GM23338 (cell line): ENCODE results near the gene EGFL8. TPM values are rescaled to one million over a fixed set of nuclear protein-coding genes. Genes with fewer than 3 reads are reported as not detected.

Experiments used
- ATAC-seq: fragments of 200-7000 bp; cut with Tn5 transposase; 3 replicates; pipeline ENCODE4 v1.9.1; 2020
- DNase-seq: peaks from one replicate; pipeline ENCODE4 v3.0.0-alpha.2; 2015; ENCODE audit warnings: low spot score
- H2AFZ ChIP-seq: fragments of 200-600 bp; sonication (generic); 2 replicates; pipeline ENCODE4 v1.8.0; 2016; ENCODE audit warnings: antibody characterized with exemption, mild to moderate bottlenecking, moderate library complexity
- H3F3A ChIP-seq: fragments of 200-600 bp; sonication (generic); replicated peaks from 2 replicates; pipeline ENCODE4 v1.8.0; 2017; ENCODE audit warnings: antibody characterized with exemption, mixed run types, low read depth
- H3K27ac ChIP-seq: fragments of 200-600 bp; sonication (generic); 2 replicates; pipeline ENCODE4 v1.6.1; 2016; ENCODE audit warnings: low read depth
- H3K27me3 ChIP-seq: fragments of 200-600 bp; sonication (generic); 2 replicates; pipeline ENCODE4 v1.8.0; 2016; ENCODE audit warnings: mild to moderate bottlenecking, mixed run types, moderate library complexity; ENCODE audit not compliant: insufficient read depth
- H3K36me3 ChIP-seq: fragments of 200-600 bp; sonication (generic); 2 replicates; pipeline ENCODE4 v1.8.0; 2016; ENCODE audit warnings: mild to moderate bottlenecking; ENCODE audit not compliant: insufficient read depth
- H3K4me1 ChIP-seq: fragments of 200-600 bp; sonication (generic); 2 replicates; pipeline ENCODE4 v1.8.0; 2016; ENCODE audit warnings: mild to moderate bottlenecking, moderate library complexity; ENCODE audit not compliant: insufficient read depth
- H3K4me2 ChIP-seq: fragments of 200-600 bp; sonication (generic); 2 replicates; pipeline ENCODE4 v1.7.1; 2017; ENCODE audit warnings: mixed run types
- H3K4me3 ChIP-seq: fragments of 200-600 bp; sonication (generic); 2 replicates; pipeline ENCODE4 v1.6.1; 2016; ENCODE audit warnings: mixed run types
- H3K79me2 ChIP-seq: fragments of 200-600 bp; sonication (generic); replicated peaks from 2 replicates; pipeline ENCODE4 v1.8.0; 2017; ENCODE audit warnings: mild to moderate bottlenecking; ENCODE audit not compliant: insufficient read depth
- H3K9me2 ChIP-seq: fragments of 200-600 bp; sonication (generic); 2 replicates; pipeline ENCODE4 v1.8.0; 2017; ENCODE audit not compliant: insufficient read depth
- H4K20me1 ChIP-seq: fragments of 200-600 bp; sonication (generic); replicated peaks from 2 replicates; pipeline ENCODE4 v1.8.0; 2017; ENCODE audit warnings: mild to moderate bottlenecking; ENCODE audit not compliant: insufficient read depth
- H3K27ac Mint-ChIP-seq: 2 replicates; pipeline ENCODE4 v1.8.0; 2020; ENCODE audit warnings: inconsistent platforms, mild to moderate bottlenecking, moderate library complexity, mixed read lengths
- H3K27me3 Mint-ChIP-seq: 3 replicates; pipeline ENCODE4 v1.8.0; 2022; ENCODE audit warnings: low read depth, mild to moderate bottlenecking, moderate library complexity, mixed read lengths, inconsistent platforms; ENCODE audit not compliant: insufficient read depth, poor library complexity
- H3K36me3 Mint-ChIP-seq: 3 replicates; pipeline ENCODE4 v1.8.0; 2021; ENCODE audit warnings: low read depth, mild to moderate bottlenecking, inconsistent platforms, moderate library complexity, mixed read lengths
- H3K4me1 Mint-ChIP-seq: 3 replicates; pipeline ENCODE4 v1.8.0; 2020; ENCODE audit warnings: mild to moderate bottlenecking, inconsistent platforms, mixed read lengths
- H3K4me3 Mint-ChIP-seq: 3 replicates; pipeline ENCODE4 v1.8.0; 2021; ENCODE audit warnings: moderate library complexity, mild to moderate bottlenecking, inconsistent platforms, mixed read lengths
- H3K9me3 Mint-ChIP-seq: 3 replicates; pipeline ENCODE4 v1.8.0; 2020; ENCODE audit warnings: moderate library complexity, mild to moderate bottlenecking, inconsistent platforms, mixed read lengths
- CREB1 ChIP-seq: fragments of 250-450 bp; sonication (Bioruptor Pico); IDR thresholded peaks from 2 replicates; pipeline ENCODE4 v1.5.0; 2020; ENCODE audit warnings: low read depth, mild to moderate bottlenecking, moderate library complexity
- CTCF ChIP-seq, 2 experiments: fragments of 200-600 bp in 1 of 2; sonication (generic) in 1 of 2; conservative IDR thresholded peaks; 2 replicates each; pipeline versions ENCODE4 v1.5.1 to v1.6.1; 2016 to 2017; ENCODE audit warnings: antibody characterized with exemption in 2 of 2, low read depth in 2 of 2, mild to moderate bottlenecking in 2 of 2, moderate library complexity in 1 of 2
- ETS1 ChIP-seq: IDR thresholded peaks from 2 replicates; pipeline ENCODE4 v1.6.1; 2016; ENCODE audit warnings: antibody characterized with exemption
- EZH2phosphoT487 ChIP-seq: fragments of 200-600 bp; sonication (generic); IDR thresholded peaks from one replicate; pipeline ENCODE4 v1.8.1; 2018; ENCODE audit warnings: antibody characterized with exemption; ENCODE audit not compliant: unreplicated experiment
- JUNB ChIP-seq: IDR thresholded peaks from one replicate; pipeline ENCODE4 v1.6.1; 2016; ENCODE audit warnings: antibody characterized with exemption; ENCODE audit not compliant: unreplicated experiment
- REST ChIP-seq: IDR thresholded peaks from one replicate; pipeline ENCODE4 v1.6.1; 2018; ENCODE audit warnings: antibody characterized with exemption; ENCODE audit not compliant: unreplicated experiment
- ZNF114 ChIP-seq: fragments of 250-450 bp; sonication (Bioruptor Pico); IDR thresholded peaks from 2 replicates; pipeline ENCODE4 v1.5.0; 2020; ENCODE audit warnings: mild to moderate bottlenecking, moderate library complexity
- polyA plus RNA-seq: library from polyadenylated mRNA; unstranded; fragments of >200 nt; fragmentation: Nextera tagmentation; extraction: Ambion mirVana; gene quantifications from 2 replicates; pipeline ENCODE4 v1.2.1, GENCODE V29; 2016
- total RNA-seq: library from RNA; depleted of rRNA; stranded (reverse); fragments of >200 nt; shearing (Covaris generic); gene quantifications from 2 replicates; pipeline ENCODE4 v1.2.3, GENCODE V29; 2014

The EGFL8 gene
- total and polyA plus RNA-seq, 2 experiments from 2014 or later: 6.1 to 7.4 TPM

- Mint-ChIP-seq H3K9me3 (peaks cover 3% of the 10 kb centered on the region; the same call in 2 of the 3 replicates), H3K27me3 (peaks cover 2% of the 10 kb centered on the region), H3K4me1 (no peaks in the 10 kb centered on the region; the same call in 2 of the 3 replicates), H3K27ac (no peak overlapping the region), H3K4me3 (no peak overlapping the region), H3K36me3 (no peaks in the 10 kb centered on the region)
- Histone ChIP-seq H3K9me2 (no peaks in the 10 kb centered on the region), H3K79me2 (no peaks in the 10 kb centered on the region), H3K27me3 (no peaks in the 10 kb centered on the region), H3K36me3 (no peaks in the 10 kb centered on the region), H3K4me3 (no peak overlapping the region), H3K4me2 (no peak overlapping the region), H2AFZ (no peak overlapping the region), H3K27ac (no peak overlapping the region), H4K20me1 (no peaks in the 10 kb centered on the region), H3K4me1 (no peaks in the 10 kb centered on the region), H3F3A (no peaks in the 10 kb centered on the region)
- no peak for DNase-seq
- ATAC-seq: no peak
- TF ChIP-seq CTCF (conservative IDR thresholded peaks at IDR 0.05; ENCODE audit: low read depth in 2 of 2): no peak
- TF ChIP-seq ETS1: no peak
- no peak for TF ChIP-seq JUNB
- no peak for TF ChIP-seq CREB1 (CRISPR knock-in tag)
- no peak for TF ChIP-seq REST
- TF ChIP-seq EZH2phosphoT487: no peak
Observed at GRCh38 chr6:32204268-32204715, 39.9 kb downstream of the EGFL8 start.

- Mint-ChIP-seq H3K4me1 (no peaks in the 10 kb centered on the region), H3K36me3 (no peaks in the 10 kb centered on the region), H3K27ac (no peak overlapping the region), H3K9me3 (peaks cover 3% of the 10 kb centered on the region; the same call in 1 of the 3 replicates), H3K27me3 (peaks cover 7% of the 10 kb centered on the region), H3K4me3 (no peak overlapping the region)
- Histone ChIP-seq H4K20me1 (no peaks in the 10 kb centered on the region), H3K9me2 (no peaks in the 10 kb centered on the region), H3F3A (no peaks in the 10 kb centered on the region), H3K4me1 (no peaks in the 10 kb centered on the region), H3K27ac (no peak overlapping the region), H3K4me2 (no peak overlapping the region), H3K27me3 (no peaks in the 10 kb centered on the region), H3K36me3 (no peaks in the 10 kb centered on the region), H2AFZ (no peak overlapping the region), H3K4me3 (no peak overlapping the region), H3K79me2 (no peaks in the 10 kb centered on the region)
- no peak for TF ChIP-seq ZNF114
- TF ChIP-seq ETS1: no peak
- ATAC-seq (no peak), DNase-seq (no peak)
Observed at GRCh38 chr6:32208996-32209395, 44.6 kb downstream of the EGFL8 start.
